ENCODE results near the gene CAMK2A.

GRCh38 chr5:150251504-150251903, 38.1 kb downstream of the CAMK2A start:
- TF ChIP-seq EZH2phosphoT487 (IDR thresholded peaks at IDR 0.05; ENCODE audit: borderline replicate concordance, low read length) (no peak), CTCF (IDR thresholded peaks at IDR 0.05; ENCODE audit: low read depth, low read length, poor library complexity, severe bottlenecking) (no peak)
